Activated T-helper 1 cell treated with Interleukin-2 at 50 U/mL for 16 hours (primary cell): ENCODE measurements around the gene LRRC3.

Experiments used
- DNase-seq: peaks from one replicate; pipeline ENCODE4 v3.0.0-alpha.2; 2020; ENCODE audit warnings: low read depth

The LRRC3 gene

DNA sequence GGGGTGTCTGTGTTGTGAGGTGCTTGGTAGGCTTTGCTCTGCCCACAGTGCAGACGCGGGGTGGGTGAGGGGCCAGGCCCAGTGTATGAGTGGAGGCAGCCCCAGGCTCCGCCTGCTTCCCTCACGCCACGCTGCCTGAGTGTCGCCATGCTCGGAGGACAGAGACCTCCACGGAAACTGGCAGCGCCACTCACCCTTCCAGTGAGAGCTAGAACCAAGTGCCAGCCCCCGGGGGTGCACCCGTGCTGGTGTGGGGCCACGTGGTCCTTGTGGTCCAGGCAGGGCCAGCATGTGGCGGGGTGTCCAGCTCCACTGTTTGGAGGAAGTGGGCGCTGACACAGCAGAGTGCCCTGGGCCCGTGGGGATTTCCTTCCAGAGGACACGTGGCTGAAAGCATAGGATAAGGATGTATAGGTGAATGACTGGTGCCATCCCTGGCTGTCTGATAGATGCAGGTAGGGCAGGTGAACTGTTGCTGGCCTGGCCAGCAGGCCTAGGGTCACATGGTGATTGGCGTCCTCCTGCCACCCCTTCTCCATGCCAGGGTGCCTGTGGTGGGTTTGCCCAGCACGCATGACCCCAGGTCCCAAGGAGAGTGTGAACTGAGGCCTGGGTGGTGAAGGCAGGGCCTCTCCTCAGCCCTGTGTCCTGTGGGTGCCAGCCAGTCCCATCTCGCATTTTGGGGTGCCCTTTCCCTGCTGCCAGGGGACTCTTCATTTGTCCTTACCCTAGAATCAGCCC, 3.8 kb downstream of the LRRC3 start:
- no peak for DNase-seq

DNA sequence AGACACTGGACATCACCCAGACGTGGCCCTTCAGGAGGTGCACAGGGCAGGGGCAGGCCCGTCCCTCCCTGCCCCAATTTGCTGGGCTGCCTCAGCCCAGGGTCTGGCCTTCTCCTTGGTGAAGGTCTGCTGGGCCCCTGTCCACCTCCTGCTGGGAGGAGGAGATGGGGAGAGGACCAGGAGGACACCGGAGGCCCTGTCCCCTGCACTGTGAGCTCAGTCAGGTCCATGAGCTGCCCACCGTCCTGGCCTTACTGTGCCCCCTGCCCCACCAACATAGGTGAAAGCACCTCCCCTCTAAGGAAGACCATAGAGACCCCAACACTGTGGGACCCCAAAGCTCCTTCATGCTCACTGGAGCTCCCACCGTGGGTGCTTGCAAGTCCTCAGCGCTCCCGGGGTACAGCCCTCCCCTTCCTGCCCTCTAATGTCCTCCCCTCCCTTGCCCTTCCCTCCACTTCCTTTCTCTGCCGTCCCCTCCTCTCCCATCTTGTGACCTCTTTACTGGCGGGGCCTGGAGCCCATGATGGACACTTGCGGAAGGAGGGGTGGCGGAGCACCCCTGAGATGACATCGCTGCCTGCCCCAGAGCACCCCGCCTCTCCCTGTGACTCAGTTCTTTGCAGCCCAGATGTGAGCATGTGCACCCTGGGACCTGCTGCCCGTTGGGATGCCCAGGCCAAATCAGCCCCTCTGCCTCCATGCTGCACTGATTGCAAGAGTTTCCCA, 4.6 kb downstream of the LRRC3 start:
- DNase-seq: no peak

DNA sequence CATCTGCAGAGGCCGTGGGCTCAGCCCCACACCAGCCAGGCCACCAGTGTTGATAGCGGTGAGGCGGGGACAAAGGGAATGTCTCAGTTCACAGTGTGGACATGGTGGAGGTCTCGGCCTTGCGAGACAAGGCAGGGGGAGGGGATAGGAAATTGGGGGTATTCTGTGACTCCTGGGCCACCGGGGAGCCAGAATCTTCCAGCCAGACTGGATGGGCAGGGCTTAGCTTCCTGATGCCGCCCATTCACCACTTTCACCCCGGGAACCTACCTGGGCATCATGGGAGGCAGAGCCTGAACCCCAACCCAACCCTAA, 5.1 kb downstream of the LRRC3 start:
- DNase-seq: no peak

- no peak for DNase-seq
Measured at GRCh38 chr21:44461005-44461404, 5.7 kb downstream of the LRRC3 start.

DNA sequence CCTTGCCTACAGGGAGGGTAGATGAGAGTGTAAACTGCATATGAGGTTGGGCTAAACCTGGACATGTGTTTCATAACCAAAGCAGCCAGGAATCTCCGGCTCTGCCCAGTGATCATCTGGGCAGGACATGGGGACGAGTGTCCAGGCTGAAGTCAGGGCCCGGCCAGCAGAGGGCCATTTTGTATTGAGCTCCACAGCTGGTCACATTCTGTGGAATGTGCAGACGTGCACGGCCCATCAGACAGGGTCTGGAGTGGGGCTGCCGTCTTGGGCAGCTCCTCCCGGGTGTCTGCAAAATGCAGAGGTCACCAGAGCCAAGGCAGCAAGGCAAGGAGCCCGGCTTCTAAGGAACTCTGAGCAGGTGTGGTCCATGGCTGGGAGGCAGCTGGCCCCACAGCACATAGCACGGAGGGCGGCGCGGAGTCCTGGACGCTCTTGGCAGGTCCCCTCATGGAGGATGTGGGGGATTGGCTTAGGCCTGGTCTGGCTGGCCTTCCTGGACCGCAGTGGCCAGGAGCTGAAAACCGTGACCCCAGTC, 6.2 kb downstream of the LRRC3 start:
- no peak for DNase-seq

- no peak for DNase-seq
Measured at GRCh38 chr21:44462086-44462833, 7.0 kb downstream of the LRRC3 start.

DNA sequence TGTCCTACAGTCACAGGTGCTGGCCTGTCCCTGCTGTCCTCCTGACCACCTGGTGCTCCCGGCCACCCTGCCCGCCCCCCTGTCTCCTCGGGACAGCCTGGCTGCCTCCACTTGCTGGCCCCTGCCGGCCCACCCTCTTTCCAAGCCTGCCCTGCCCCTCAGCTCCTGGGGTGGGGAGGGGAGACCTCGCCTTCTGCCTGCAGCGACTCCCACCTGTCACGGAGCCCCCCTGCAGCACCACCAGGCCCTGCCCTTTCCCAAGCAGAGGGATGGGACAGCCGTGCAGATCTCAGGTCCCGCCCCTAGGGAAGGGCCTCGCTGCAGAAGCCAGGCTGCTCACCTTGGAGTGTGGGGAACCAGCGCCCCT, 7.5 kb downstream of the LRRC3 start:
- no peak for DNase-seq

DNA sequence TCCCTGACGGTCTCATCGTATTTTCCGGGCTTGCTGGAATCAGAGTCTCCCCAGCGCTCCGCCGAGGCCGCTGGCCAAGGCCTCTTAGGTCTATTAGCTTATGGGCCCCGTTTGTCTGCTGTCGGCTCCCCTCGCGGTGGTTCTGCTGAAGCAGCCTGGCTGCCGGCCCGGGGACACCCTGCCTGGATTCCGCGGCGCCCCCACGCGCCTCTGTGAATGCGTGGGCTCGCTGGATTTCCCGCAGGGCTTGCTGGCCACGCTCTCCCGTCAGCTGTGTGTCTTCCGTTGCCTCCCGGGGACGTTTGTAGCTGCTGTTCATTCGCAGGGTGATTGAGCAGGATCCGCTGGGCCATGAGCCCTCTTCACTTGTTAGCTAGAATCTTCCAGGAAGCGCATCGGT, 8.4 kb downstream of the LRRC3 start:
- DNase-seq: no peak

DNA sequence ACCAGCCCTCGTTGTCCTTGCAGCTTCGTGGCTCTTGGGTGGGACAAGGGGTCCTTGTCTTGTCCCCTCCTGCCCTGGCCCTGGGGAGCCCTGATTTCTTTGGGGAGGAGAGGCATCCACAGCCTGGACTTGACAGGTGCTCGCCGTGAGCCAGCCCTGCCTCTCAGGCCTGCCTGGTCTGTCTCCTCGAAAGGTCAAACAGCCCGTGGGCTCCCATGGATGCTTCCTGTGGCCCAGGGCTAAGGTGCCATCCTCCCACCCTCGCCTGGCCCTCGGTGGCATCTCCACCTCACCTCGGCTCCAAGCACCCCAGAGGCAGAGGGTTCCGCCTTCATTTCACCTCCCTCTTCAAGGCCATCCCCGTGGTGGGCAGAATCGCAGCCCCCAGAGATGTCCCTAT, 9.0 kb downstream of the LRRC3 start:
- DNase-seq: no peak

DNA sequence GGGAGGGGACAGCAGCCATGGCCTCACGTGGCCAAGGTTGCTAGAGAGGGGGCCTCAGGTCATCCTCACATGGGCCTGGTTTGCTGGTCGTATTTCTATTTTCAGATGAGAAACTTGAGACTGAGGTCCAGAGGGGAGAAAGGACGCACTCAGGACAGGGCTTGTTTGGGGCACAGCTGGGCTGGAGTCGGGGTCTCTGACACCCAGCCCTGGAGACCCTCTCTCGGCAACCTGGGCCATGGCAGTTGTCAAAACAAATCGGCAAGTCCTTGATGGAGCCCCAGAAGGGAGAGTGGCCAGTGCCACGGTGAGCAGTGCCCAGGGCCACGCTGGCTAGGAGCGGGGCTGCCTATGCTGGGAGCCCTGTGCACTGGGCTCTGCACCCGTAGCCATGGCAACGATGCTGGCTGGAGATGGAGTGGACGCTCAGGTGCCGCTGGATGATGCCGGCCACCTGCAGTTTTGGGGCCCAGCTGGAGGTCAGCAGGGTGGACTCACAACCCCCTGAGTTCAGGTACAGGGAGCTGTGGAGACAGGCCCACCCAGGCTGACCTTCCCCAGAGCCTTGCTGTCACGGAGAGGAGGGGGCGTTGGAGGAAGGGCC, 11.1 kb downstream of the LRRC3 start:
- no peak for DNase-seq

- no peak for DNase-seq
Measured at GRCh38 chr21:44466996-44467858, 11.9 kb downstream of the LRRC3 start.

DNA sequence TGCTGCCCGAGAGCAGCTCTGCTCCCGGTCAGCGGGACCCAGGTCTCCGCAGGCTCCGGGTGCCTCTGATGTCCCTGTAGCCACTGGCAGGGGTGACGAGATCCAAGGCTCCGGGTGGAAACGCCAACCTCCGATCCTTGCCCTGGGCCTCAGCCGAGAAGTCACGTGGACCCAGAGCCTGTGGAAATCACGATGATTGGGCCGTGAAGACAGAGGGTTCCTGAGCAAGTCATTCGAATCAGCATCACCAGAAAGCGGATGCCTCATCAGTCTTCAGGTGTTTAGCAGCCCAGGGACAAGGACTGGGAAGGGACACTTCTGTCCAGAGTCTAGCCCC, 12.5 kb downstream of the LRRC3 start:
- DNase-seq: no peak

DNA sequence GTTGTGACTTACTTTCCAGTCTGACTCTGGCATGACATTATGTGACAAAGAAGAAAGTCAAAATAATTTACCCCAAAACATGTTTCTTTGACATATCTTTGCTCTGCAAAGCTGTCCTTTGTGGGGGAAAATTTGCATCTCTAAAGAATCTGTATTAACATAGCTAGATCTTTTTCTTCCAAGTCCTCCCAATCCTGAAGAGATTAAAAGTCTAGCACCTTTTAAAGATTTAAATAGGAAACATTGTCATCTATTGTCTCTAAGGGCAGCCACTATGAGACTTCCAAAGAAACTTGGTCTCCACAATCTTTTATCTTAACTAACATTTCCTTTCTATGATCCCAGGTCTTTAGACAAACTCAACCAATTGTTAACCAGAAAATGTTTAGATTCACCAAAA, 16.0 kb downstream of the LRRC3 start:
- DNase-seq: no peak

DNA sequence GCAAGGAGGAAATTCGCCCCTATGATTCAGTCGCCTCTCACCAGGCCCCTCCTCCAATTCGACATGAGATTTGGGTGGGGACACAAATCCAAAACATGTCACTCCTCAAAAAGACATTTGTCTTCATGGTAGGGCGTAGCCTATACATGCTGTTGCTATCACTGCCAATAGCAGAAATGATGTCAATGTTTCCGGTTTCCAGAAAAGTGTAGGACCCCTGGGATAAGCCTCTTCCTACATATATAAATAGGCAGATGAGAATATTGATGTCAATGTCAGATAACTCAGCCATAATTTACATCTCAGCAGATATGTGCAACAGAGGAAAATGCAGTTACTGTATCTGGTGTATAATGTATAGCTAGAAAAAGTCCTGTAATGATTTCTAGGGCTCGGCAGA, 16.7 kb downstream of the LRRC3 start:
- DNase-seq: no peak

- no peak for DNase-seq
Measured at GRCh38 chr21:44473915-44474555, 18.7 kb downstream of the LRRC3 start.

DNA sequence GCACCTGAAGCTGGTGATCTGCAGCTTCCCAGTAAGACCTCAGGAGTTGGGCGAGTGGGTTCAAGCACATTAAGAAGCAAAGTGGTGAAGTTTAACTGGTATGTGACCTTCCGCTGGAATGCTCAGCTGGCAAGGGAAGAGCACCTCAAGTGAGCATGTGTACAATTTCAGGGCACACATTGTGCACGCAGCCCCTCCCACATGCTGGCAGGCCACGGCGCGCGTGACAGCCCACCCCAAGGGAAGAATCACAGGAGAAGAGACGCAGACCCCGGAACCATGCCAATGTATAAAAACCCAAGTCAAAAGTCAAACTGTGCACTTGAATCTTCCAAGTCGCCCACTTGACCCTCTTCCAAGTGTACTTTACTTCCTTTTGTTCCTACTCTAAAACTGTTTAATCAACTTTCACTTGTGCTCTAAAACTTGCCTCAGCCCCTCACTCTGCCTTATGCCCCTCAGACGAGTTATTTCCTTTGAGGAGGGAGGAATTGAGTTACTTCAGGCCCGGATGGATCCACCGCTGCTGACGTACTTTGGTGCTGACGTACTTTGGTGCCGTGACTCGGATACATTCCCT, 20.0 kb downstream of the LRRC3 start:
- DNase-seq: no peak

- no peak for DNase-seq
Measured at GRCh38 chr21:44477131-44477530, 21.8 kb downstream of the LRRC3 start.

DNA sequence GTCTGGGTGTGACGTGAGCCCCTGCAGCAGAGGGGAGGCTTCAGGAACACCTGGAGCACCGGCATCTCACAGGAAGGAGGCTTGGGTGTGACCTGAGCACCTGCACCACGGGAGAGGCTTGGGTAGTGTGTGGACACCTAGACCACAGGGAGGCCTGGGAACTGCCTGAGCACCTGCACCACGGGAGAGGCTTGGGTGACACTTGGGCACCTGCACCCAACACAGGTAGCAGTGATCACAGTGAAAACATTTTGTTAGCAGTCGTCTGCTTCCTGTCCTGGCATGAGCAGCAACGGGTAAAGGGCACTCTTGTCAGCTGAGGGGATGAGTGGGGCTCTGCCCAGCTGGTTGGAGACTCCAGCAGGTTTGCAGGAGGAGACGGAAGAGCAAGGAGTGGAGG, 22.4 kb downstream of the LRRC3 start:
- no peak for DNase-seq

DNA sequence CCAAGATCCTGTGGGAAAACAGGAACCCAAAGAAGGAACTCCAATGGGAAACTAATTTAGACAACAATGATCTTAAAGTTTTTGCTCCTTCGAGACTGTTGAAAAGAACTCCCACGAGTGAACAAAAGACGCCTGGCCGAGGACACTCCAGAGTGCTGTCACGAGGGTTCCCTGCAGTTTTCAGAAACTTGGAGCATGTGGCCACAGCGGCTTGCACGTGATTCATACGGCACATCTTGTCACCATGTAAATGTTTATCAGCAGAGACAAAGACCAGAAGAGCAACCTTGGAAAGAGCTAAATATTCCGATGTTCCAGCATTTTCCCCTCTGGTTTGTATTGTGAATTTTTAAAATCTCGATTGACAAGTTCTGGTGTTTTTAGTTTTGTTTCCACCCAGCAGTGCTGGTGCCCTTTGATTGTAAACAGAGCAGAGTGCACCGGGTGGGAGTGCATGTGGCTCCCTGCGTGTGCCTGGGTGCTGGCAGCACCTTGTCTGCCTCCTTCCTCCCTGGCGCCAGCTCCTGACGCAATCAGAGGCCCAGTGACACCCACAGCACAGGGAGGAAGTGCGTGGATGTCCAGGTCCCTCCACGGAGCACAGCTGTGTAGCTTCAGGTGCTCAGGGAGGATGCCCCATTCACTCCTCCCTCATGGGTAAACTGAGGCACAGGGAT, 23.0 kb downstream of the LRRC3 start:
- DNase-seq: no peak

GRCh38 chr21:44478801-44479167, 23.5 kb downstream of the LRRC3 start:
- no peak for DNase-seq
